IPS DF 19.7 (cell line): ENCODE measurements around the gene BIRC2.

ENCODE experiments used
- DNase-seq: peaks from one replicate; pipeline ENCODE4 v3.0.0-alpha.2; 2013; ENCODE audit warnings: low read depth, low spot score

The BIRC2 gene

DNA sequence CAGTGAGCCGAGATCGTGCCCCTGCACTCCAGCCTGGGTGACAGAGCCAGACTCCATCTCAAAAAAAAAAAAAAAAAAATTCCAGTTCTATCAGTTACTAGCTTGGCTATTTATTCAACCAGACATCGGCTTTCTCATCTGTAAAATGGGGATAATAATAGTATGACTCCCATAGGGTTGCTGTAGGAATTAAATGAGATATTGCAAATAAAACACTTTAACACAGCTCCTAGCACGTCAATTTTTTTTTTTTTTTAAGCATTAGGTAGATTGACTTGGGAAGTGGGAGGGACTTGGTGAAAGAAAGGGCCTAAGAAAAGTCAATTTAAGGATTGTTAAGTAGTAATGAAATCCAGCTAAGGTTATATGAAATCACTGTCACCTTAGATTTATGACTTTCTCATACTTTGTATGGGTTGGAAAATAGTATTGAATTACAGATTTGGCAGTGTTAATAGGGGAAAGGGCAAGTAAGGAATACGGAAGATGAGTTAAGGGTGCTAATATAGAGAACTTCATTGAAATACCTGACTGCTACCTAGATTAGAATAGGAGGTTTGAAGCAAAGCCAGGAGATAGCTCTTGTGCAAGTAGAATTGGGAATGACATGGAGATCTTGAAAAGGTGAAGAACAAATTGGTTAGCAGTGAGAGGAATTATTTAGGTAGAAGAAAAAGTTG is 28.8 kb downstream of the BIRC2 start:
- no peak for DNase-seq

DNA sequence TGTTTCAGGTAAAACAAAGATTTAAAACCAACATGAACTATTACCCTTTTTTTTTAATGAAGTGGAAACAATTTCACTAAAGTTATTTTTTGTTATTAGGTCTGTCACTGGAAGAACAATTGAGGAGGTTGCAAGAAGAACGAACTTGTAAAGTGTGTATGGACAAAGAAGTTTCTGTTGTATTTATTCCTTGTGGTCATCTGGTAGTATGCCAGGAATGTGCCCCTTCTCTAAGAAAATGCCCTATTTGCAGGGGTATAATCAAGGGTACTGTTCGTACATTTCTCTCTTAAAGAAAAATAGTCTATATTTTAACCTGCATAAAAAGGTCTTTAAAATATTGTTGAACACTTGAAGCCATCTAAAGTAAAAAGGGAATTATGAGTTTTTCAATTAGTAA is 30.9 kb downstream of the BIRC2 start:
- no peak for DNase-seq

DNA sequence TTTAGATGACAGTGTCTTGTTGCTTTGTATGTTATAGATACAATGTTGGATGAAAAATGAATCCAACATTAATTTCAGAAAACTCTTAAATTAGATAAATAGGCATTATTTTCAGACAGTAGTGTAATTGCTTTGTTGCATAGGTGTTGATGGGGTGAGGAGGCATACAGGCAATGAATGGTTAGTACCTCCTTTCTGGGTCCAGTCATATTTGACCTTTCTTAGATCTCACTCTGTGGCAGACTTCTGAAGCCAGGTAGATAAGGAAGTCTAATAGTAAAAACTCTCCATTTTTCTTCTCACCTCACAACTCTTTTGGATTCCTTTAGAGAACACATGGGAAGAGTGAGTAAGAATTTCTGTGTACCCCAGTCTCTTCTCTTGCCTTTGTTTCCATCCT is 31.8 kb downstream of the BIRC2 start:
- no peak for DNase-seq

DNA sequence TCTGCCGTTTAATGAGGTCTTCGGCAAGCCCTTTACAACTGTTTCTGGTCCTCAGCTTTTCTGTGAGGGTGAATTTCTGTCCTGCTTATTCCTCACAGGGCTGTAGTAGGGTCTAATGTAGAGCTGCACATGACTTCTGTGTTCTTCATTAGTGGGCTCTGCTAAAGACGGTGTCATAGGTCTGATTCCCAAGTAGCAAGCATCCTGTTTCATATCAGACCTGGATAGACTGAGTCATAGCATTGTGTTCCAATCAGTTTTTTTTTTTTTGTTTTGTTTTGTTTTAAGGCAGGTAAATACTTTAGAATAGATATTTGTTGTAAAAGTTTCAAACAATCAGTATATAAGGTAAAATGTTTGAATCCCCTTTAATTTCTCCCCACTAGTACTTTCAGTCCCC is 35.4 kb downstream of the BIRC2 start:
- DNase-seq = no peak

DNA sequence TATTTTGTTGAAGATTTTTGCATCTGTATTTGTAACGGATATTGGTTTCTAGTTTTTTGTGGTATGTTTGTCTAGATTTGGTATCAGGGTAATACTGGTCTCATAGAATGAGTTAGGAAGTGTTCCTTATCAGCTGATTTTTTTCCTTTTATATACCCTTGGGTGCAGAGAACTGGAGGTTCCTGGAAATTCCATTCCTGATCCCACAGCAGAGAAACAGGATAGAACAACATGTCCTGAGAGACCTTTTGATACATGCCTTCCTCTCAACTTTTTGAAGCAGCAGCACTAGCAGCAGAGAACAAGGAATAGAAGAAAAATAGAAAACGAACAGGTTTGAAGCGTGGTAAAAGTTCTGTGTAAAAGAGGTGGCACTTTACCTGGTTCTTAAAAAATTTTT is 36.8 kb downstream of the BIRC2 start:
- DNase-seq = no peak

DNA sequence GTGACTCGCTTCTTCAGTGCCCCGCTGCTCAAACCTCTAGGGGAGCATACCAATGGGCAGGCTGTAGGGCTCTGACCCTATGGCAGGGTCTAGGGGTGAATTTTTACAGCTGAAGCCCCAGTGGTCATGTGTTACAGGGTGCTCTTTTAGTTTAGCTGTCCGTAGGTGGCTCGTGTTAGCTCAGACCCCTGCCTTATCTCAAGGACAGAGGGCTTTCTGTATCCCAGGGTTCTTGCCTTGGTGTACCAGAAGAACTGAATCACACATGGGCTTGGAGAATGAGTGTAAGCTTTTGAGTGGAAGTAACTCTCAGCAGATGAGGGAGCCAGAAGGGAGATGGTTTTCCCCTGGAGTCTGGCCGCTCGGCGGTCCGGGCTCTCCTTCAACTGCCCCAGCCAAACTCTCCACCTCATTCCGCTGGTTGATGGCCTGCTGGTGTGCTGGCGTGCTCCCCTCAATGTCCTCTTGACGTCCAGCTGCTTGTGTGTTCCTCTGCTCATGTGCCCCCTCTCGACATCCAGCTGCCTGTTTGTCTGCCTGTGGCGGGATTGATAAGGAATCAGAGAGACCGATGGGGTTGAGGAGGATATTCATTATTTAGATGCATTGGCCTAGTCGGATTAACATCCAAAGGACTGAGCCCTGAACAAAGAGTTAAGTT is 37.5 kb downstream of the BIRC2 start:
- DNase-seq = no peak

DNA sequence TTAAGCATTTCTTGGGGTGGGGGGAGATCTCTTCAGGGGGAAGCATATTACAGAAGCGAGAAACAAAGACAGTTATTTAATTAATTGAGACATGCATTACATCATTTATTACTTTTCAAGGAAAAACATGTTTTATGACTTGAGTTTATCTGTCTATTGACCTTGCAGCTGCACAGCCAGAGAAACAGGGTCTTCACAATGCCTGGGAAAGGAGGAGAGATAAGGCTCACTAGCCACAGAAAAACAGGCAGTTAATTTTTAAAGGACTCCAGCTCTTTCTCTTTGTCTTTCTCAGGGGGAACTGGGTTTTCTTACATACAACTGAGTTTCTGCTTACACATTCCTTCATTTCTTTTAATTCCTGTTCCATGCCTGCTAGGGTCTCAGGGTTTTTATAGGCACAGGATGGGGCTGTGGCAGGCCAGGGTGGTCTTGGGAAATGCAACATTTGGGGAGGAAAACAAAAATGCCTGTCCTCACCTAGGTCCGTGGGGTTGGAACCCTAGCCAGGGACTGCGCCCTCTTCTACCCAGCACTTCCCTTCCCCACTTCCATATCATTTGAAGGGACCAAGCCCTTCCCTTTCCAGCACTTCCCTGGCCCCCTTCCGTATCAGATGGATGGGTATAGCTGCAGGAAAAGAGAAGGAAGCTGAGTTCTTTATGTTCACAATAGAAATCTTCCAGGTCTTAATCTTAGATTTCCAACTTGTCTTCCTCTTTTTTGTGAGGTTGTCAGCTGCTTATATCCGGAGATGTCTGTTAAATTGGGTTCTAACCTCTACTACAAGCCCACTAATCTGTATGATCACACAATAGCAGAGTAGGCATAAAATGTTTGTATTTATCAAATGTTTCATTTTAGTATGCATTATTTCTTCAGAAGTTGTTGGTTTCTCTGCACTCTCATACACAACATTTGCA is 38.3 kb downstream of the BIRC2 start:
- DNase-seq = no peak

DNA sequence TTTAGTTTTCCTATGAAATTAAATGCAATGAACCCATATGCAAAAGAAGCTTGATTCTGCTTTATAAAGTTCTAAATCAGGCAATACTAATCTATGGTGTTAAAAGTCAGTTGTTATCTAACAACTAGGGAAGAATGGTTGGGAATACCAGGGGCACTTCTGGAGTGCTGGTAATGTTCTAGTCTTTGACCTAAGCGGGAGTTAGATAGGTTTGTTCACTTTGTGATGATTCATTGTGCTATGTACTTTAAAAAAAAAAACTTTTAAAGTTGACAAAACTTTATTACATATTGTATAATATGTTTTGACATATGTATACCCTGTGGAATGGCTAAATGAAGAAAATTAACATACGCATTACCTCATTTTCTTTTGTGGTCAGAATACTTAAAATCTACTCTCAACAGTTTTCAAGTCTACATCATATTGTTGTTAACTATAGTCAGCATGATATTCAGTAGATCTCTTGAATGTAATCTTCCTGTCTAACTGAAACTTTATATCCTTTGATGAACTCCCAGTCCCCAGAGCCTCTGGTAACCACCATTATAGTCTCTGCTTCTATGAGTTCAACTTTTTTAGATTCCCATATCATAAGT is 39.2 kb downstream of the BIRC2 start:
- no peak for DNase-seq

DNA sequence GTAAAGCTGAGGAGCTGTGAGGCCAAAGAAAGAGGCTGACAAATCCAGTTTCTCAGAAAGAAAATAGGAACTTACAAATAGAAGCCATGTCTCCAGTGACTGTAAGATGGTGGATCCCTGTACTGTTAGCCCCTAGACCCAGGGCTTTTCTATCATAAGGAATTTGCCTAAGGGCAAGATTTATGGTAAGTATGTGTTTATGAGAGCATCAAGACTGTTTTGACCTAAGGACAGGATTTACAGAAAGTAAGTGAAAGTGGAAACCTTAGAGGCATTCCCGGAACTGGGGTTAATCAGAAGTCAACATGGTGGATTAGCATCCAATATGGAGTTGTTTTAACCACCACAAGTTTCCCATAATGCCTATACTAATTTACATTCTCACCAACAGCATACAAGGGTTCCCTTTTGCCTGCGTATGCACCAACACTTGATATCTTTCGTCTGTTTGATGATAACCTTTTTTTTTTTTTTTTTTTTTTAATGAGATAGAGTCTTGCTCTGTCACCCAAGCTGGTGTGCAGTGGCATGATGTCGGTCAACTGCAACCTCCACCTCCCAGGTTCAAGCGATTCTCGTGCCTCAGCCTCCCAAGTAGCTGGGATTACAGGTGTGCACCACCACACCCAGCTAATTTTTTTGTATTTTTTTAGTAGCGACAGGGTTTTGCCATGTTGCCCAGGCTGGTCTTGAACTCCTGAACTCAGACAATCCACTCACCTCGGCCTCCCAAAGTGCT is 40.2 kb downstream of the BIRC2 start:
- no peak for DNase-seq

DNA sequence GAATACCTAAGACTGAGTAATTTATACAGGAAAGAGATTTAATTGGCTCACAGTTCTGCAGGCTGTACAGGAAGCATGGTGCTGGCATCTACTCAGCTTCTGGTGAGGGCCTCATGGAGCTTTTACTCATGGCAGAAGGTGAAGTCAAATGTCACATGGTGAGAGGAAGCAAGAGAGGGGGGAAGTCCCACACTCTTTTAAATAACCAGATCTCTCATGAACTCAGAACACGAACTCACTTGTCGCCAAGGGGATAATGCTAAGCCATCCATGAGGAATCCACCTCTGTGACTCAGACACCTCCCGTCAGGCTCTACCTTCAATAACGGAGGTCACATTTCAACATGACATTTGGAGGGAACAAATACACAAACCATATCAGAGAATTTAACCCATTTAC is 42.2 kb downstream of the BIRC2 start:
- no peak for DNase-seq

DNA sequence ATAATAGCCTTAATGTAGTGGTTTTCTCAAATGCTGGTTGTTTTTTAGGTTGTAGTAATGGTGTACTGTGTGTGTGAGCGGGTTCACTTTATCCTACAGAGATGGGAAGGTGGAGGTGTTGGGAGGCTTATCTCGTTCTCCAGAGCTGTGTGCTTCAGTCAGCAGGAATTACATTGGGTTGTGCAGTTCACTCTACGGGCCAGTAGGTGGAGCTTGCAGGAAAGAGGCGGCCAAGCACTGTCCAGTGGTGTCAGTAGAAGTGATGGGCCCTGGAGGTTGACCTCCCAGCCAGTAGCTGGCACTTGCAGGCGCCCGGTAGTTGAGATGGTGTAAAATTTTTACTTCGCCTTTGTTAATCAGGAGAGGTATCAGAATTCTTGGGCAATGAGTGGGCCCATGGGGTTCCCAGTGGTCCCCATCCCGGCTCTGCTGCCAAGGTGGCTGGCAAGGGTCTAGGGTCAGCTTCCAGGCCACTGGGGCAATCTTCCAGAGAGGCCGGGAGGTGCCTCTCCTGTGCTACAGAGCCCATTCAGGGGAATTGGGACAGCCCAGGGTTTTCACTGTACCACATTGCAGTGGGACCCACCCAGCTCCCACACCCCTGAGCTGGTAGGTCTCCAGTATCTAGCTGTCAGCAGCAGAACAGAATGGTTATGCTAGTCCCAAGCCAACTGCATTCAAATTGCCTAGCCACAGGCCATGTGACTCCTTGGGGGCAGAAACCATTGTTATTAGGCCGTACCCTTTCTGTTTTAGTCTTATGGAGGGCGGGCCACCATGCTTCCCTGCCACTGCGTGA is 43.9 kb downstream of the BIRC2 start:
- DNase-seq = peak; percentile 9

DNA sequence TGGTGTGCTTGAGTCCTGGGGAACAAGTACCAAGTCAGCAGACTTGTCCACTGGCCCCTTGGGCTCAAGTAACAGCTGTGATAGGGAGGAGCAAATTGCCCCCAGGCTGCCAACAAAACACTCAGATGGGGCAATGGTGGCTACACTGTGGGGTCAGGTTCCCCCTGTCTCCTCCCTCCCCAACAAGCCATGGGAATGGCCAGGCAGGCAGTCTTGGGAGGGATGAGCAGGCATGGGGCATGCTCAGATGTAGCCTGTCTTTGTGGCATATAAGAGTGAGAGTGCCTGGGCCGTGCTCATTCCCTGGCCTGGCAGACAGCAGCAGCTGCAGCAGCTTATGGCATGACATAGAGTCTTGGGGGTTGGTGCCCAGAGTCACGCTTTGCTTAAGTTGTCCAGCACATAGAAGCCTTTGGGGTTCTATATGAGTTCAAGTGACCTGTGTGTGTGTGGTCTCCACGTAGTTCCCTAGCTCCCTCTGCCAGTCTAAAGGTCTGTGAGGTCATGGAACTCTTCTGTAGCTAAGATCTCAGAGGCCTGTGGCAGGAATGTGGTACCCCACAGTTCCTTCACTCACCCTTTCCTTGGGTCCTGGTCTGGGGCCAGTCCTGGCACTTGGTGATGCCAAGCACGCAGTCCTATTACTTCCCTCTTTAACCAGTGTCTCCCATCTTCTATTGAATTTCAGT is 44.7 kb downstream of the BIRC2 start:
- no peak for DNase-seq

DNA sequence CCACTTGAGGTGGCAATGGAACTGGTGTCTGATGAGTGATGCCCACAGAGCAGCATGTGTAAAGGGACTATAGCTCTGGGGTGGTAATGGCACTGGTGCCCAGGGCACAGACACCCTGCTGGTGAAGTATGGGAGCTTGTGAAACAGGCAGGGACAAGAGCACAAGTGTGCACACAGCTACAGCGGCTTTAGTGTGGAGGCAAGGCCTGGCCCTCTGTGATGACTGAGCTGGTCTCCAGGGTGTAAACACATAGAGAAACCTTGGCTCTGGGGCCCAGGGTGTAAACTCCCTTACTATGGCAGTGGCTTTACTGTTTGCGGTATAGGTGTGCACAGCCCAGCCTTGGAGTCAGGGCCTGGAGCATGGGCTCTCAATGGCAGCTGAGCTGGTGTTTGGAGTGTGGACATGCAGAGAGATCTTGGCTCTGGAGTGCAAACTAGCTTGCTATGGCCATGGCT is 46.3 kb downstream of the BIRC2 start:
- DNase-seq = no peak

DNA sequence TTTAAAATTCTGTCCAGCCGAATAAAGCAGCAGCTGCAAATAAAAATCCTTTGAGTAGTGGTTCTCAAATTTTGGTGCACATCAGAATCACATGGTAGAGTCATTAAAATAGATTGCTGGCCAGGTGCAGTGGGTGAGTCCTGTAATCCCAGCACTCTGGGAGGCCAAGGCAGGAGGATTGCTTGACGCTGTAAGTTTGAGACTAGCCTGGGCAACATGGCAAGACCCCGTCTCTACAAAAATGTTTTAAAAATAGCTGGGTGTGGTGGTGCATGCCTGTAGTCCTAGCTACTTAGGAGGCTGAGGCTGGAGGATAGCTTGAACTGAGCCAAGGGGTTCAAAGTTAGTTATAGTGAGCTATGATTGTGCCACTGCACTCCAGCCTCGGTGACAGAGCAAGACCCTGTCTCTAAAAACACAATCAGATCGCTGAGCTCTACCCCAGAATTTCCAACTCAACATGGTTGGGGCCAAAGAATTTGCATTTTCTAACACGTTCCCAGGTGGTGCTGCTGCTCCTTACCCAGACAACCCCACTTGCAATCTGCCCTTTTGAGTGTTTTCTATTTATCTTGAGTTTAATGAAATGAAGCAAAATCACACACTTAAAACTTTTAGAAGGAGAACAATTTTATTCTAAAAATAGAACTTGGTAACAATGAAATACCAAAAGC is 48.8 kb downstream of the BIRC2 start:
- DNase-seq = no peak

DNA sequence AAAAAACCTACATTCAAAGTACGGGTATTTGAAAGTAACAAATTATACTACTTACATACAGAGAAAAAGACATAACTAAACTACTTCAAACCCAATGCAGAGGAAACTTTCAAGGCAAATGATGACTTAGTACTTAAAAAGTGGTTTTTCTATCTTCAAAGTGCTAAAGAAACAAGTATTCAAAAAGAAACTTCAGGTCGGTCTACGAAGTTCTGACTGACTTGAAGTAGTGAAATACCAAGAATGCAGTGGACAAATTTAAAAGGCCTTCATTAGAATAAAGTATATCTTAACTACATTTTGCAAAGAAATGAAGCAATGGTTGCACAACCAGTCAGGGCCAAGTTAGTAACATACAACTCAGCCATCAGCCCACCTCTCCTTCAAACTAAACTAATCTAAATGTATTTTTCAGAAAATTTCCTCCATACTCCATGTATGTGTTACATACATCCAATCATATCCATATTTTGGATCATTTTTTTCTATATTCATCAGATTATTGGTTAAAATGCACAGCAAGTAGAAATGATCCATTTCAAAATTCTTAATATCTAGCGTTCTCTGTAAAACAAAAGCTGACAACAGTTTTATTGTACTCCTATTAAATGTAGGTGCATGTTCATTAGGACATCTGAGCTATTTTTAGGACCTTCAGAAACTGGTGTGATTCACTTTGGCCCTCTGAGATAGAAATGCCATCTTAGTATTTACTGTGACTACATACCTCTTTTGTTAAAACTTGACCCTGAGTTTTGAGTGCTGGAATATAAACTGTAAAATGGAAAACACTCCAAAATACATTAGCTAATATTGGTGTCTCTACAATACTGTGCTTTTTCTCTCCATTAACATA is 49.9 kb downstream of the BIRC2 start:
- no peak for DNase-seq

DNA sequence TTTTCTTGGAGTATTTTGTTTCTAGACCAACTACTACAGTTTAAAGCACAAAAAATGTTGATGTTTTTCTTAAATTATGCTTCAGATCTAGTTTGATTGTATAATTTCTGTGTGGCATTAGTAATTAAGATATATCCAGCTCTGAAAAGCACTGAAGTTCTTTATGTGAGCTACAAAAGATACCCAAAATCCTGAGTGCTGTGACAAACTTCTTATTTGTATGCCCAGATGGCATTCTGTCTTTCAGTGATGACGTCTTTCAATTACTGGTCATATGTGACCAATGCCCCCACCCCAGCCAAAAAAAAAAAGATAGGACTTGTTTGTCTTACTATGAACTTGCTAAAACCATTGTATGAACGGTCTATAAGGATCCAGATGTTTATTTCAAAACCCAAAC is 51.3 kb downstream of the BIRC2 start:
- no peak for DNase-seq

DNA sequence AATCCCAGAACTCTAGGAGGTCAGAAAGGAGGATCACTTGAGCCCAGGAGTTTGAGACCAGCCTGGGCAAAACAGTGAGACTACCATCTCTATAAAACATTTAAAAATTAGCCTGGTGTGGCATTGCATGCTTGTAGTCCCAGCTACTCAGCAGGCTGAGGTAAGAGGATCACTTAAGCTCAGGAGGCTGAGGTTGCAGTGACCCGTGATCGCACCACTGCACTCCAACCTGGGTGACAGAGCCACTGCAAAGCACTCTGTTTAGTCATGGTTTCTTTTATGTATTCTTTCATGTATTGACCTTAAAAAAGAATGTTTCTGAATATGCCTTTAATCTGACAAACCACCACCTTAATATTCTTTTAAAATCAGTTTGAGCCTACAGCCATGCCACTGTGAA is 52.2 kb downstream of the BIRC2 start:
- no peak for DNase-seq

DNA sequence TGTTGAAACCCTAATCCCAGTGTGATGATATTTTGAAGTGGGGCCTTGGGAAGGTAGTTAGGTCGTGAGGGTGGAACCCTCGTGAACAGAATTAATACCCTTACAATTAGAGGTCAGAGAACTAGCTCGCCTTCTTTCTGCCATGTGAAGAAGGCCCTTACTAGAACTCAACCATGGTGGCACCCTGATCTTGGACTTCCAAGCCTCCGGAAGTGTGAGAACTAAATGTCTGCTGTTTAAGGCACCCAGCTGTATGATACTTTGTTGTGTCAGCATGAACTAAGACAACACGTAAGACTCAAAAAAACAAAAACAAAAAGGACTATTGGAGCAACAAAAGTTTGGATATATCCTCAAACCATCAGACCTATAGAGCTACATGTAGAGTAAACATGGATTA is 53.6 kb downstream of the BIRC2 start:
- no peak for DNase-seq
